ENCODE data around the gene CDC14B.

The CDC14B gene

GRCh38 chr9:96654450-96655197, 35.0 kb upstream of the CDC14B start:
- Histone ChIP-seq H3K9me3 (replicated peaks; ENCODE audit: insufficient read depth, low read length) (no peaks in the 10 kb centered on the region), H3K4me2 (ENCODE audit: low read depth, low read length) (peak overlapping the region; percentile 74; the same call in 1 of the 2 replicates), H3K4me1 (ENCODE audit: low read length) (no peaks in the 10 kb centered on the region), H3K36me3 (replicated peaks; ENCODE audit: insufficient read depth, low read length) (no peaks in the 10 kb centered on the region), H3K27me3 (replicated peaks; ENCODE audit: insufficient read depth, low read length) (no peaks in the 10 kb centered on the region), H3K27ac (ENCODE audit: low read length) (no peak overlapping the region), H2AFZ (ENCODE audit: low read length) (peak overlapping the region; percentile 77), H3K9ac (ENCODE audit: low read length) (no peak overlapping the region), H4K20me1 (ENCODE audit: insufficient read depth, low read length) (no peaks in the 10 kb centered on the region), H3K9me2 (replicated peaks; ENCODE audit: insufficient read depth, low read length) (no peaks in the 10 kb centered on the region), H3K4me3 (ENCODE audit: low read length) (peak overlapping the region; percentile 52), H3K79me2 (ENCODE audit: low read length) (no peaks in the 10 kb centered on the region), H3F3A (ENCODE audit: insufficient read depth, low read length) (no peaks in the 10 kb centered on the region)
- TF ChIP-seq, protein P1, sequence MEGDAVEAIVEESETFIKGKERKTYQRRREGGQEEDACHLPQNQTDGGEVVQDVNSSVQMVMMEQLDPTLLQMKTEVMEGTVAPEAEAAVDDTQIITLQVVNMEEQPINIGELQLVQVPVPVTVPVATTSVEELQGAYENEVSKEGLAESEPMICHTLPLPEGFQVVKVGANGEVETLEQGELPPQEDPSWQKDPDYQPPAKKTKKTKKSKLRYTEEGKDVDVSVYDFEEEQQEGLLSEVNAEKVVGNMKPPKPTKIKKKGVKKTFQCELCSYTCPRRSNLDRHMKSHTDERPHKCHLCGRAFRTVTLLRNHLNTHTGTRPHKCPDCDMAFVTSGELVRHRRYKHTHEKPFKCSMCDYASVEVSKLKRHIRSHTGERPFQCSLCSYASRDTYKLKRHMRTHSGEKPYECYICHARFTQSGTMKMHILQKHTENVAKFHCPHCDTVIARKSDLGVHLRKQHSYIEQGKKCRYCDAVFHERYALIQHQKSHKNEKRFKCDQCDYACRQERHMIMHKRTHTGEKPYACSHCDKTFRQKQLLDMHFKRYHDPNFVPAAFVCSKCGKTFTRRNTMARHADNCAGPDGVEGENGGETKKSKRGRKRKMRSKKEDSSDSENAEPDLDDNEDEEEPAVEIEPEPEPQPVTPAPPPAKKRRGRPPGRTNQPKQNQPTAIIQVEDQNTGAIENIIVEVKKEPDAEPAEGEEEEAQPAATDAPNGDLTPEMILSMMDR (IDR thresholded peaks at IDR 0.05; ENCODE audit: low read length) = no peak
- TF ChIP-seq EZH2phosphoT487 (IDR thresholded peaks at IDR 0.05; ENCODE audit: low read length) (no peak), EZH2 (optimal IDR thresholded peaks at IDR 0.05; ENCODE audit: low read depth, low read length) (no peak)
- peak; percentile 6 for DNase-seq

GRCh38 chr9:96651626-96652025, 32.0 kb upstream of the CDC14B start:
- Histone ChIP-seq H2AFZ (ENCODE audit: low read length) (no peak overlapping the region), H3K4me2 (ENCODE audit: low read depth, low read length) (no peak overlapping the region), H3K27ac (ENCODE audit: low read length) (no peak overlapping the region), H3K36me3 (replicated peaks; ENCODE audit: insufficient read depth, low read length) (no peaks in the 10 kb centered on the region), H4K20me1 (ENCODE audit: insufficient read depth, low read length) (no peaks in the 10 kb centered on the region), H3F3A (ENCODE audit: insufficient read depth, low read length) (no peaks in the 10 kb centered on the region), H3K9me2 (replicated peaks; ENCODE audit: insufficient read depth, low read length) (no peaks in the 10 kb centered on the region), H3K9me3 (replicated peaks; ENCODE audit: insufficient read depth, low read length) (no peaks in the 10 kb centered on the region), H3K4me1 (ENCODE audit: low read length) (no peaks in the 10 kb centered on the region), H3K79me2 (ENCODE audit: low read length) (no peaks in the 10 kb centered on the region), H3K4me3 (ENCODE audit: low read length) (no peak overlapping the region), H3K27me3 (replicated peaks; ENCODE audit: insufficient read depth, low read length) (no peaks in the 10 kb centered on the region), H3K9ac (ENCODE audit: low read length) (no peak overlapping the region)
- peak; percentile 17 for DNase-seq
- no peak for TF ChIP-seq EZH2 (optimal IDR thresholded peaks at IDR 0.05; ENCODE audit: low read depth, low read length)
- TF ChIP-seq, protein P1 (IDR thresholded peaks at IDR 0.05; ENCODE audit: low read length) = peak; percentile 45

DNA sequence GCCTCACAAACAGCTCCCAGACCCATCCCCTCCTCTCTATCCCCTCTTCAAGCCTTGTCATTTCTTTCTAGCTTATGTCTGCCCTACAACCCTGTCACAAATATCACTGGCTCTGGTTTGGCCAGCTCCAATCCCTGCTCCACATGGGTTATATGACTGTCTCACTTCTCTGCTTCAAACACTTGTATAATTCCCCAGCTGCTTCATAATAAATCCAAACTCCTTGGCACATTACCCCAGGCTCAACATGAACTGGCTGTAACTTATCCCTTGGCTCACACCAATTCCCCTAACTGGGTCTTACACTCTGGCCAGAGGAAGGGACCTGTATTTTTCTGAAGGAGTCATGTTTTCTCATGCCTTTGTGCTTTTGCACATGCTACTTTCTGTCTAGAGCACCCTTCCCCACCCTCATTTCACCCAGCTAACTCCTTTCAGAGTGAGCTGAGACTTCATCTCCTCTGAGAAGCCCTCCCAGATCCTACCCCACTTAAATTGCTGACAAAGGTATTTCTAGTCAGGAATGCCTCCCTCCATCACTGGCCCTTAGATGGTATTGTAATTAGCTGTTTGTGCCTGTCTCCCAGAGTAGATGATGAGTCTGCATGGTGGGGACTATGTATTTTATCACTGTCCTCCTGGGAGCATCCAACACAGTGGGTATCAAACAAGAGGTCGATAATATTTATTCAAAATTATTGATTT, 30.1 kb upstream of the CDC14B start:
- DNase-seq = no peak
- Histone ChIP-seq H3K27ac (ENCODE audit: low read length) (no peak overlapping the region), H4K20me1 (ENCODE audit: insufficient read depth, low read length) (no peaks in the 10 kb centered on the region), H3K9ac (ENCODE audit: low read length) (no peak overlapping the region), H3F3A (ENCODE audit: insufficient read depth, low read length) (no peaks in the 10 kb centered on the region), H3K4me3 (ENCODE audit: low read length) (no peak overlapping the region), H3K79me2 (ENCODE audit: low read length) (no peaks in the 10 kb centered on the region), H3K36me3 (replicated peaks; ENCODE audit: insufficient read depth, low read length) (no peaks in the 10 kb centered on the region), H3K4me1 (ENCODE audit: low read length) (no peaks in the 10 kb centered on the region), H3K9me2 (replicated peaks; ENCODE audit: insufficient read depth, low read length) (no peaks in the 10 kb centered on the region), H3K9me3 (replicated peaks; ENCODE audit: insufficient read depth, low read length) (no peaks in the 10 kb centered on the region), H2AFZ (ENCODE audit: low read length) (no peak overlapping the region), H3K27me3 (replicated peaks; ENCODE audit: insufficient read depth, low read length) (no peaks in the 10 kb centered on the region), H3K4me2 (ENCODE audit: low read depth, low read length) (no peak overlapping the region)
- TF ChIP-seq, protein P1 (IDR thresholded peaks at IDR 0.05; ENCODE audit: low read length) = no peak
- TF ChIP-seq EZH2 (optimal IDR thresholded peaks at IDR 0.05; ENCODE audit: low read depth, low read length) (no peak), EZH2phosphoT487 (IDR thresholded peaks at IDR 0.05; ENCODE audit: low read length) (no peak)

Data from MM.1S (cell line).